ENCODE results near the gene EFHD1. TPM values are rescaled to one million over a fixed set of nuclear protein-coding genes. Genes with fewer than 3 reads are reported as not detected.

The EFHD1 gene
- total and polyA plus RNA-seq, 2 of the 13 experiments (the other 11 are each of a cell fraction or from before 2014, with no cell fraction given): 0.09 TPM; not detected in 1

DNA sequence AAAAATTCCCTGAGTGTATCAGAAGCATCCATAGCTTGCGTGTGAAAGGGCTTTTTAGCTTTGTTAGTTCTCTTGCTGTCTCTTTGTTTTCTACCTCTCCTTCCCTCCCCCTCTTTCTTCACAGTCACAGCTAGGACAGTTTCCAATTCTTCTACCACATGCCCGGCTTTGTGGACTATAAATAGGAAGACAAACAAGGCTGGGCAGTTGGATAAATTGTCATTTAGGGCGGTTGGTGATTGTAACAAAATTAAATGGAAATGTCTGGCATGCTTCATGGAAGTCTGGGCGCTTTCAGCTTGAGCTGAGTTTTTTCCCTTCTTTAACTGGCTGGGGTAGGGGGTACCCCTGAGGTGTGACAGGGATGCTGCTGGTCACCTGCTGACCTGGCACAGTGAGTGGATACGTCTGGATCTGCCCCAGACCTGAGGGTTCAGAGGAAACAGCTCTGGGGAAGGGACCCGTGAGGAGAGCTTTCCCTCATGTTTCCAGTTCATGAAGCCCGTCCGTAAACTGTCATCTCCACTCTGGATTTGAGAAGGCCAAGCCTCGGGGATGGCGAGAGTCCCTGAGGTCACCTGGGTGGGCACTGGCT lies 34.7 kb downstream of the EFHD1 start:
- no peak overlapping the region for H3K4me2 ChIP-seq (ENCODE audit: low read depth, low read length)
- DNase-seq (ENCODE audit: low spot score): no peak
- H3K9me3 ChIP-seq (ENCODE audit: low read length): no peaks in the 10 kb centered on the region
- no peaks in the 10 kb centered on the region for H3K79me2 ChIP-seq (ENCODE audit: insufficient read depth, low read length)
- BruUV-seq (replicated peaks): no TSS peak
- ATAC-seq: no peak
- FAIRE-seq: no peak
- in situ Hi-C loops (cut with HindIII; ENCODE audit: extremely low pct_ligation_motif_present, low pct_unique_long_range_greater_than_20kb) (loop anchor here (5.0 kb wide), 1 partner anchor 61 kb away; no protein-coding TSS in a partner anchor), intact Hi-C loops (cut with micrococcal nuclease; ENCODE audit: unreplicated experiment) (no loop called here)
- no peaks in the 10 kb centered on the region for H4K20me1 ChIP-seq (ENCODE audit: insufficient read depth, low read length)
- ChIA-PET CTCF (ENCODE audit: low intra/inter-chr PET ratio, low total read pairs) (interaction anchor here (1.9 to 4.7 kb wide), 2 partner anchors 56 to 62 kb away, joined by 12 to 55 read pairs; no protein-coding TSS in a partner anchor), POLR2A (no interaction called here)
- H3K36me3 ChIP-seq (replicated peaks in 1 of 2; ENCODE audit: control insufficient read depth in 1 of 2, insufficient read depth in 2 of 2, low read length in 2 of 2): no peaks in the 10 kb centered on the region
- no peaks in the 10 kb centered on the region for H3K4me1 ChIP-seq (ENCODE audit: insufficient read depth, low read length)
- TF ChIP-seq ZNF556 (CRISPR knock-in tag; IDR thresholded peaks at IDR 0.05; ENCODE audit: borderline replicate concordance) (no peak), ZNF546 (CRISPR knock-in tag; conservative IDR thresholded peaks at IDR 0.05) (no peak), ZNF737 (CRISPR knock-in tag; IDR thresholded peaks at IDR 0.05; ENCODE audit: borderline replicate concordance) (no peak), MZF1 (CRISPR knock-in tag; IDR thresholded peaks at IDR 0.05; ENCODE audit: borderline replicate concordance) (no peak), ZNF879 (CRISPR knock-in tag; IDR thresholded peaks at IDR 0.05) (no peak), FOXA1 (IDR thresholded peaks at IDR 0.05) (no peak), FOXA1 (CRISPR knock-in tag; IDR thresholded peaks at IDR 0.05) (no peak), MTF2 (CRISPR knock-in tag; IDR thresholded peaks at IDR 0.05; ENCODE audit: borderline replicate concordance) (no peak), KDM5A (IDR thresholded peaks at IDR 0.05; ENCODE audit: borderline replicate concordance, low read length) (no peak), ZNF274 (CRISPR knock-in tag; IDR thresholded peaks at IDR 0.05) (no peak), SOX5 (CRISPR knock-in tag; IDR thresholded peaks at IDR 0.05; ENCODE audit: borderline replicate concordance) (no peak), FOSL2 (CRISPR knock-in tag; IDR thresholded peaks at IDR 0.05) (no peak)
- TF ChIP-seq, protein P1, sequence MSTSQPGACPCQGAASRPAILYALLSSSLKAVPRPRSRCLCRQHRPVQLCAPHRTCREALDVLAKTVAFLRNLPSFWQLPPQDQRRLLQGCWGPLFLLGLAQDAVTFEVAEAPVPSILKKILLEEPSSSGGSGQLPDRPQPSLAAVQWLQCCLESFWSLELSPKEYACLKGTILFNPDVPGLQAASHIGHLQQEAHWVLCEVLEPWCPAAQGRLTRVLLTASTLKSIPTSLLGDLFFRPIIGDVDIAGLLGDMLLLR (CRISPR knock-in tag; IDR thresholded peaks at IDR 0.05): no peak
- H2AFZ ChIP-seq (ENCODE audit: low read length): no peak overlapping the region
- no peak overlapping the region for H3K9ac ChIP-seq (ENCODE audit: insufficient read depth, low read depth, low read length)
- H3K27me3 ChIP-seq (ENCODE audit: control insufficient read depth in 1 of 2, insufficient read depth in 2 of 2, low read length in 2 of 2): no peaks in the 10 kb centered on the region
- H3K27ac ChIP-seq (ENCODE audit: extremely low read length, insufficient read depth, low read length): no peak overlapping the region
- WGBS (ENCODE audit: low lambda C conversion rate): 71% methylated on average over 10 of the region's 10 CpGs
- no peak overlapping the region for H3K4me3 ChIP-seq (replicated peaks in 1 of 3; ENCODE audit: insufficient read depth in 1 of 3, low read depth in 2 of 3, low read length in 3 of 3)

Data from HepG2 (cell line).